ENCODE measurements around the gene PRDM15.

Gene PRDM15

GRCh38 chr21:41879190-41879998 lies at the start of gene PRDM15:
Gene PRDM15, minus strand, starts transcription at chr21:41879344. Its CDS starts 18,981 bp downstream, at chr21:41860363.
- DNase-seq (ENCODE audit: low read depth) = peak; percentile 85

- DNase-seq (ENCODE audit: low read depth) = no peak
Measured at GRCh38 chr21:41928621-41929220, 49.6 kb upstream of the PRDM15 start.

GRCh38 chr21:41927727-41928409 lies 48.7 kb upstream of the PRDM15 start:
- no peak for DNase-seq (ENCODE audit: low read depth)

GRCh38 chr21:41926807-41927171 lies 47.6 kb upstream of the PRDM15 start:
- DNase-seq (ENCODE audit: low read depth) = no peak

- DNase-seq (ENCODE audit: low read depth) = peak; percentile 37
Measured at GRCh38 chr21:41926117-41926806, 47.1 kb upstream of the PRDM15 start.

GRCh38 chr21:41925767-41926116 lies 46.6 kb upstream of the PRDM15 start:
- no peak for DNase-seq (ENCODE audit: low read depth)

- DNase-seq (ENCODE audit: low read depth) = no peak
Measured at GRCh38 chr21:41924368-41924754, 45.2 kb upstream of the PRDM15 start.

GRCh38 chr21:41923631-41924367 lies 44.7 kb upstream of the PRDM15 start:
- no peak for DNase-seq (ENCODE audit: low read depth)

- no peak for DNase-seq (ENCODE audit: low read depth)
Measured at GRCh38 chr21:41923186-41923585, 44.0 kb upstream of the PRDM15 start.

- no peak for DNase-seq (ENCODE audit: low read depth)
Measured at GRCh38 chr21:41921021-41921420, 41.9 kb upstream of the PRDM15 start.

GRCh38 chr21:41920476-41920875 lies 41.3 kb upstream of the PRDM15 start:
- DNase-seq (ENCODE audit: low read depth) = no peak

- DNase-seq (ENCODE audit: low read depth) = no peak
Measured at GRCh38 chr21:41919666-41920398, 40.7 kb upstream of the PRDM15 start.

- no peak for DNase-seq (ENCODE audit: low read depth)
Measured at GRCh38 chr21:41918561-41919358, 39.6 kb upstream of the PRDM15 start.

GRCh38 chr21:41917531-41917930 lies 38.4 kb upstream of the PRDM15 start:
- DNase-seq (ENCODE audit: low read depth) = no peak

- no peak for DNase-seq (ENCODE audit: low read depth)
Measured at GRCh38 chr21:41916888-41917433, 37.8 kb upstream of the PRDM15 start.

GRCh38 chr21:41914965-41915364 lies 35.8 kb upstream of the PRDM15 start:
- no peak for DNase-seq (ENCODE audit: low read depth)

GRCh38 chr21:41914358-41914757 lies 35.2 kb upstream of the PRDM15 start:
- no peak for DNase-seq (ENCODE audit: low read depth)

- DNase-seq (ENCODE audit: low read depth) = no peak
Measured at GRCh38 chr21:41913230-41913629, 34.1 kb upstream of the PRDM15 start.

- DNase-seq (ENCODE audit: low read depth) = no peak
Measured at GRCh38 chr21:41908829-41909228, 29.7 kb upstream of the PRDM15 start.

Measured in ELR (cell line).